ENCODE results near the gene CAMTA1. TPM values are rescaled to one million over a fixed set of nuclear protein-coding genes. Genes with fewer than 3 reads are reported as not detected.
"Not testable (repeated sequence)": the region's sequence is repeated elsewhere in the genome, so short reads cannot be mapped to it uniquely, and the experiment has no call there.

The CAMTA1 gene
- total RNA-seq, 2 donors from 2014 or later = 55.3 to 69.5 TPM

DNA sequence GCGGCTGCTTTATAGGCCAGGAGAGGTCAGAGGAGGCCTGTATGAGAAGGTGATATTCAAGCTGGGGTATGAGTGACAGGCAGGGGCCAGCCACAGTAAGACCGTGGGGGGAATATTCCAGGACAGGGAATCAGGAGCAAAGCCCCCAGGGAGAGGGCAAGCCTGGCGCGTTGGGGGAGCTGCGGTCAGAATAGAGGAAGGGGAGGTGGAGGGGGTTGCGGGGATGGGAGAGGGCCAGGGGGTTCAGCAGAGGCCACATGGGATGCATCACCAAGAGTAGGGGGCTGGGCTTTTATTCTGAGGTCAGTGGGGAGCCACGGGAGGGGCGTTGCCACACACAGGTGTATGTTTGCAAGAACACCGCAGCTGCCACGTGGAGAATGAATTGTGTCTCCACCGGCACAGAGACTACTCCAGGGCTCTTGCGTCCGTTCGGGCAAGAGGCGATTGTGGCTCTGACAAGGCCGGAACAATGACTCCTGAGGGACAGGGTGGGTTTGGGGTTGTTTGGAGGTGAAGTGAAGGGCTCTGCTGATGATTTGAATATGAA lies 901.1 kb downstream of the CAMTA1 start:
- no peak overlapping the region for H3K4me3 Mint-ChIP-seq
- peak overlapping the region; percentile 76 for H3K27ac Mint-ChIP-seq

DNA sequence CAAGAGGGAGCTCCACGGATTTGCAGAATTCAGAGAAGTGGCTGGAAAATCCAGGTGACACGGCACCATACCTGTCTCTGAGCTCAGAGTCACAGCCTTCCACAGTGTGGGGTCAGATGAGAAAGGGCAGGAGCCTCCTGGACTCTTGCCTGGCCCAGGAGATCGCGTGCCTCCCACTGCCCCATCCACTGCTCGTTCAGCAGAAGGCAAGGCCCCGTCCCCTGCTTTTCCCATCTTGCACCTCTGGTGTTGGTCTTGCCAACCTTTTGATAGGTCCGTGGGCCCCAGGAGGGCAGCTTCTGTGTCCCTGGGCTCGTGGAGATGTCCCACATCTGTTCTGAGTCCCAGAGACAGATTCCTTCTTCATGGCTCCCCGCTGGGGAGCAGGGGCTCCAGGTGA lies 902.2 kb downstream of the CAMTA1 start:
- H3K27ac Mint-ChIP-seq = no peak overlapping the region
- DNase-seq = no peak
- H3K27me3 Mint-ChIP-seq = peaks cover 13% of the 10 kb centered on the region
- no peaks in the 10 kb centered on the region for H3K9me3 ChIP-seq (ENCODE audit: control insufficient read depth, low read length, poor library complexity, severe bottlenecking)
- peaks cover 9% of the 10 kb centered on the region for H3K4me1 Mint-ChIP-seq
- no peak overlapping the region for H3K4me3 Mint-ChIP-seq
- peaks cover 5% of the 10 kb centered on the region for H3K36me3 Mint-ChIP-seq (ENCODE audit: low read depth)
- ATAC-seq = no peak

More for the DNA sequence above, 901.1 kb downstream of the CAMTA1 start:
- DNase-seq (no peak), ATAC-seq (no peak)
- H3K27me3 Mint-ChIP-seq = peaks cover 13% of the 10 kb centered on the region
- H3K36me3 Mint-ChIP-seq (ENCODE audit: low read depth) = peaks cover 5% of the 10 kb centered on the region
- H3K4me1 Mint-ChIP-seq = peaks cover 9% of the 10 kb centered on the region
- no peaks in the 10 kb centered on the region for H3K9me3 ChIP-seq (ENCODE audit: control insufficient read depth, low read length, poor library complexity, severe bottlenecking)

DNA sequence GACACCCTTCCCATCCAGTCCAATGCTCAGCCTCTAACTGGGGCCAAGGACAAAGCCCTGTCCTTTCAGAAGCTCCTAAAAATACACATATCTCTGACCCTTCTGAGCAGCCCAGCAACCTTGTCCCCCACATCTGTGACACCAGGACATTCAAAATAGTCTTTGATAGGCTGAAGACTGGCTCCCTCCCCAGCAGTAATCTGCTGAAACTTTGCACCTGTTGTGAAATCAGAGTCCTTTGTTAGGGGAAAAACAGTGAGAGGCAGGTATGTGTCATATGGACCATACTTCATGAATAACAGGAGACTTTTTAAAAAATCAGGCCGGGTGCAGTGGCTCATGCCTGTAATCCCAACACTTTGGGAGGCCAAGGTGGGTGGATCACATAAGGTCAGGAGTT lies 903.4 kb downstream of the CAMTA1 start:
- DNase-seq (no peak), ATAC-seq (no peak)
- H3K4me3 Mint-ChIP-seq = no peak overlapping the region
- no peaks in the 10 kb centered on the region for H3K9me3 ChIP-seq (ENCODE audit: control insufficient read depth, low read length, poor library complexity, severe bottlenecking)
- peaks cover 9% of the 10 kb centered on the region for H3K4me1 Mint-ChIP-seq
- H3K27me3 Mint-ChIP-seq = peaks cover 13% of the 10 kb centered on the region
- peaks cover 5% of the 10 kb centered on the region for H3K36me3 Mint-ChIP-seq (ENCODE audit: low read depth)
- peak overlapping the region; percentile 57 for H3K27ac Mint-ChIP-seq

DNA sequence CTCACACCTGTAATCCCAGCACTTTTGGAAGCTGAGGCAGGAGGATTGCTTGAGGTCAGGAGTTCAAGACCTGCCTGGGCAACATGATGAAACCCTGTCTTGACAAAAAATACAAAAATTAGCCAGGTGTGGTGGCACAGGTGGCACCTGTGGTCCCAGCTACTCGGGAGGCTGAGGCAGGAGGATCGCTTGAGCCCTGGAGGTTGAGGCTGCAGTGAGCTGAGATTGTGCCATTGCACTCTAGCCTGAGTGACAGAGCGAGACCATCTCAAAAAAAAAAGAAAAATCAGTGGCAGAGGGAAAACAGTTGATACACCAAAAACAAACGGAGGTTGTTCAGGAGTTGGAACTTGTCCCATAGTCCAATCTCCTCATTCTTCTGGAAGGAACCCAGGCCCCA lies 904.1 kb downstream of the CAMTA1 start:
- peaks cover 13% of the 10 kb centered on the region for H3K27me3 Mint-ChIP-seq
- not testable (repeated sequence) for H3K4me3 Mint-ChIP-seq; DNase-seq; H3K4me1 Mint-ChIP-seq; ATAC-seq; H3K9me3 ChIP-seq (ENCODE audit: control insufficient read depth, low read length, poor library complexity, severe bottlenecking); H3K36me3 Mint-ChIP-seq (ENCODE audit: low read depth)
- peak overlapping the region; percentile 57 for H3K27ac Mint-ChIP-seq

DNA sequence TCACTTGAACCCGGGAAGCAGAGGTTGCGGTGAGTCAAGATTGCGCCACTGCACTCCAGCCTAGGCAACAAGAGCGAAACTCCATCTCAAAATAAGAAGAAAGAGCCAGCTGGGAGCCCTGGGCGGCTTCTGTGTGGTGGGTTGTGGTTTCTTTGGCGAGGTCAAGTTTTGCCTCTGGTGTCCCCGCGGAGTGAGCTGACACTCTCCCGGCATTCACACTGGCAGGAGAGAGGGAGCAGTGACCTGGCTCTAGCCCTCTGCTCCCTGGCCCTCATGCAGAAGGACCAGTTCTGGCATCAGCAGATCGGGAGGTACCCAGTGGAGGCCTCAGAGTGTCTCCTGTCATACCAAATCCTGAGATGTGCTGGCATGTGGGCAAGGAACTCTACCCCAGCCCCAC lies 904.8 kb downstream of the CAMTA1 start:
- Mint-ChIP-seq H3K36me3 (ENCODE audit: low read depth) (peaks cover 9% of the 10 kb centered on the region), H3K27me3 (peaks cover 13% of the 10 kb centered on the region), H3K4me3 (no peak overlapping the region), H3K27ac (no peak overlapping the region), H3K4me1 (peaks cover 9% of the 10 kb centered on the region)
- H3K9me3 ChIP-seq (ENCODE audit: control insufficient read depth, low read length, poor library complexity, severe bottlenecking) = no peaks in the 10 kb centered on the region
- ATAC-seq = no peak
- DNase-seq = no peak

DNA sequence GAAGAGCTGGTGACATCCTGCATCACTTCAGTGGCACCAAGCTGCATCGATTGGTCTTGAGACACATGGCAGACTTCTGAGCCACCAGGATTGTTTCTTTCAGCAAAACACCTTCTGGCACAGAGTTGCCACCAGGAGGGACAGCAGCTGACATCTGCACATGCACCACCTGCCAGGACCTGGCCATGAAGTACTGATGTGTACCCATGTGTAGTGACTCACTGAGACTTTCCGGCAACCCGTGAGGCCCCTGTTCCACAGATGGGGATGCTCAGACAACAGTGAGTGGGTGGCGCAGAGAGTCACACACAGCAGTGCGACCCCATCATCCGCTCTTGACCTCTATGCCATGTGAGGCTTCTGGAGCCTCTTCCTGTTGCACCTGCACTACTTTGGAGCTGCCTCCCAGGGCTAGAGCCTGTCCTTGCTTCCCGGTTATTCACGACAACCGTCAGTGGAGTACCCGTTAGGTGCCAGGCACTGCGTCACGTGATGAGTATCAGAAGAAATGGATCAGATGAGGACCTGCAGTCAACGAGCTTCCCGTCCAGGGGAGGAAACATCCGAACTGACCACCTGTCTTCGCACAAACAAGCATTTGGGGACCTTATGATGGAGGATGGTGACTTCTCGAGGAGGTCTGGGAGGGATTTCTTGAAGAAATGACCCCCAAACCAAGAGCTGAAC lies 905.4 kb downstream of the CAMTA1 start:
- Mint-ChIP-seq H3K27me3 (peaks cover 11% of the 10 kb centered on the region), H3K4me3 (no peak overlapping the region), H3K36me3 (ENCODE audit: low read depth) (peaks cover 9% of the 10 kb centered on the region), H3K4me1 (peaks cover 8% of the 10 kb centered on the region), H3K27ac (no peak overlapping the region)
- DNase-seq = no peak
- ATAC-seq = no peak
- H3K9me3 ChIP-seq (ENCODE audit: control insufficient read depth, low read length, poor library complexity, severe bottlenecking) = no peaks in the 10 kb centered on the region

DNA sequence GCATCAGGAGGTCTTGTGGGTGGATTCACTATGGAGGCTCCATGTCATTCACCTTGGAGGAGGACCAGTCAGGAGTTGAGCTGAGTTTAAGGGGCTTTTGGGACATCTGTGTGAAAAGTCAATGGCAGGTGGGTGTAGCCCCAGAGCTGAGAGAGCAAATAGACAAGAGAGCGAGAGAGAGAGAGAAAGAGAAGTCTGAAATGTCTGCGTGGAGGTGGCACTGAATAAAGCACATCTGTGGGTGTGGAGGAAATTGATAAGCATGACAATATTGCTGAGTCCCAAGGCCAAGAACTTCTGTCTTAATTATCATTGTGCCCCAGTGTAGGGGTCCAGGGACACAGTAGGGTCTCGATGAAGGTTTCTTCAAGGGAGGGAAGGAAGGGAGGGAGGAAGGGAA lies 906.3 kb downstream of the CAMTA1 start:
- ATAC-seq = no peak

DNA sequence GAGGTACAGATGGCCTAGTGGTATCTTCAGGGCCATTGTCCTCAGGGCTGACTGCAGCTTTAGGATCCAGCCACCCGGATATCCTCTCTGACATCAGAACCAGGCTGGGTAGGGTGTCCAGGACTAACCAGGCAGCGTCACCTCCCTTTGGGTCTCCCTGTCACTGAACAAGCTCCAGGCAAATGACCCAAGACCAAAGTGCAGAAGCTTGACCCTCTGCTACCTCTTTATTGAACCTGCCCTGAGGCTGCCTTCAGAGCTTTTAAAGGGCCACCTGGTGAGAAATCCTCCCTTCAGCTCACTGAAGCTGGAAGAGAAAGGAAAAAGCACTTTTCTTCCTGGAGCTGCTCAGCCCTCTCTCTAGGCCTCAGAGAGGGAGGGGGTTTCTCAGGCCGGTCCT lies 906.8 kb downstream of the CAMTA1 start:
- H3K9me3 ChIP-seq (ENCODE audit: control insufficient read depth, low read length, poor library complexity, severe bottlenecking) = no peaks in the 10 kb centered on the region
- H3K4me1 Mint-ChIP-seq = peaks cover under 1% of the 10 kb centered on the region
- H3K4me3 Mint-ChIP-seq = no peak overlapping the region
- DNase-seq (no peak), ATAC-seq (no peak)
- peaks cover 6% of the 10 kb centered on the region for H3K36me3 Mint-ChIP-seq (ENCODE audit: low read depth)
- H3K27ac Mint-ChIP-seq = no peak overlapping the region
- H3K27me3 Mint-ChIP-seq = peaks cover 1% of the 10 kb centered on the region

More for the DNA sequence above, 906.3 kb downstream of the CAMTA1 start:
- Mint-ChIP-seq H3K4me1 (peaks cover 4% of the 10 kb centered on the region), H3K4me3 (no peak overlapping the region), H3K27me3 (peaks cover 5% of the 10 kb centered on the region), H3K36me3 (ENCODE audit: low read depth) (peaks cover 6% of the 10 kb centered on the region), H3K27ac (no peak overlapping the region)
- H3K9me3 ChIP-seq (ENCODE audit: control insufficient read depth, low read length, poor library complexity, severe bottlenecking) = no peaks in the 10 kb centered on the region
- DNase-seq = no peak

DNA sequence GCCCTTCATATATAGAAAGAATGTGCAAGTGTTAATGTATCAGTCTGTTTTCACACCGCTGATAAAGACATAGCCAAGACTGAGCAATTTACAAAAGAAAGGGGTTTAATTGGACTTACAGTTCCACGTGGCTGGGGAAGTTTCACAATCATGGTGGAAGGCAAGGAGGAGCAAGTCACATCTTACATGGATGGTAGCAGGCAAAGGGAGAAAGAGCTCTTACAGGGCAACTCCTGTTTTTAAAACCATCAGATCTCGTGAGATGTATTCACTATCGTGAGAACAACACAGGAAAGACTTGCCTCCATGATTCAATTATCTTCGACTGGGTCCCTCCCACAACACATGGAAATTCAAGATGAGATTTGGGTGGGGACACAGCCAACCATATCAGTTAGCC lies 907.8 kb downstream of the CAMTA1 start:
- ATAC-seq; H3K27me3 Mint-ChIP-seq; DNase-seq; H3K4me3 Mint-ChIP-seq; H3K4me1 Mint-ChIP-seq; H3K27ac Mint-ChIP-seq; H3K9me3 ChIP-seq (ENCODE audit: control insufficient read depth, low read length, poor library complexity, severe bottlenecking); H3K36me3 Mint-ChIP-seq (ENCODE audit: low read depth): not testable (repeated sequence)

DNA sequence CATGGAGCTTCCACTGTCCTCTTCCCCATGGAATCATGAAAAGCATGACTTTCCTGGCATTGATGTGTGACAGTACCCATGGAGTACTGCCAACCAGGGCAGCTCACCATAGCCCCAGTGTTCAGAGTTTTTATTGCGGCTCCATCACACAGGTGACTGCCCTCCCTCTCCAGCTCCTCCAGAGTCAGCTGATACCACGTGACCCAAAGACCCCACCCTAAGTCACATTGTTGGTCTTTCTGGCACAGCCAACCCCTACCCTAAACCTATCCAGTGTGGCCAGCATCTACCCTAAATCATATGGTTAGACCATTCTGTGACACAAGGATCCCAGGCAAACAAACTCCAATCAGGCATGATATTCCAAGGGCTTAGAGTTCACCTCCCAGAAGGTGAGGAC lies 908.4 kb downstream of the CAMTA1 start:
- no peak for DNase-seq
- H3K4me3 Mint-ChIP-seq = no peak overlapping the region
- H3K27me3 Mint-ChIP-seq = no peaks in the 10 kb centered on the region
- H3K36me3 Mint-ChIP-seq (ENCODE audit: low read depth) = peaks cover 6% of the 10 kb centered on the region
- H3K4me1 Mint-ChIP-seq = peaks cover 2% of the 10 kb centered on the region
- no peak for ATAC-seq
- no peak overlapping the region for H3K27ac Mint-ChIP-seq
- H3K9me3 ChIP-seq (ENCODE audit: control insufficient read depth, low read length, poor library complexity, severe bottlenecking) = no peaks in the 10 kb centered on the region

DNA sequence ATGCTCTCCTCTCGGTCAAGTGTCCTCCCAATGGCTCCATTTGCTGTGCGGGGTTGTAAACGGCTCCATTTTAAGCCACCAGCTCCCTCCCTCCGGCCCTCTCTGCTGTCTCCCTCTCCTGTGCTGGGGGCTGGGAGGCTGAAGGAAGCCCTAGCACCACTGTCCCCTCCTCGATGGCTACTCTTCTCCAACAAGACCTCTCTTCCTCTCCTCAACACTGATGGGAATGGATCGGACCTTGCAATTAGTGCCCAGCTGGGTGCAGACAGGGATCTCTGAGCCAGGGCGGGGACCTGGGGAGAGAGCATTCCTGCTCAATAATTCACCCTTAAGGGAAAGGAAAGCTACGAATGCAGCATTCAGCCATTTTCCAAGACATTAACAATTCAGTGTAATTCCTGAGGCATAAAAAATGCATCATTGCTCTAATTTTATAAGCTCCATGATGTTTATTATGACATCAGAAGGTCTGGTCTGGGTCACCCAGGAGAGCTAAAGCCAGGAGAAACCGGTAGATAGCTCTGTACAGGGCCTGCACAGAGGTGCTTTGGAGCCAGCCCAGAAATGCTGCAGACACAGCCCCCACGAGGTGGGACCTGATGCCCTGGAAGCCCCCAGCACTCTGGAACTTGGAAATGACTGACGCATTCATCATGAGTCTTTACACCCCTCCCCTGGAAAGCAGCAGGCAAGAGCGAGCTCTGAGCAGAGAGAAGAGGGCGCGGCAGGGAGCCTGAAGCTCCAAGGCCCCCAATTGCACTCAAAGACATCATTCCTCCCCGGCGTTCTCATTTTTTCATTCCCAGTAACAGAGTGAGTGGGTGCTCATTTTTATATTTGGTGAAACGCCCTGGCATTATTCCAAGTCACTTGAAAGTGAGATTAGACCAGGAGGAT lies 909.6 kb downstream of the CAMTA1 start:
- H3K27ac Mint-ChIP-seq = no peak overlapping the region
- peaks cover 10% of the 10 kb centered on the region for H3K4me1 Mint-ChIP-seq
- DNase-seq (no peak), ATAC-seq (no peak)
- H3K4me3 Mint-ChIP-seq = no peak overlapping the region
- peaks cover 6% of the 10 kb centered on the region for H3K36me3 Mint-ChIP-seq (ENCODE audit: low read depth)
- H3K27me3 Mint-ChIP-seq = no peaks in the 10 kb centered on the region
- no peaks in the 10 kb centered on the region for H3K9me3 ChIP-seq (ENCODE audit: control insufficient read depth, low read length, poor library complexity, severe bottlenecking)

DNA sequence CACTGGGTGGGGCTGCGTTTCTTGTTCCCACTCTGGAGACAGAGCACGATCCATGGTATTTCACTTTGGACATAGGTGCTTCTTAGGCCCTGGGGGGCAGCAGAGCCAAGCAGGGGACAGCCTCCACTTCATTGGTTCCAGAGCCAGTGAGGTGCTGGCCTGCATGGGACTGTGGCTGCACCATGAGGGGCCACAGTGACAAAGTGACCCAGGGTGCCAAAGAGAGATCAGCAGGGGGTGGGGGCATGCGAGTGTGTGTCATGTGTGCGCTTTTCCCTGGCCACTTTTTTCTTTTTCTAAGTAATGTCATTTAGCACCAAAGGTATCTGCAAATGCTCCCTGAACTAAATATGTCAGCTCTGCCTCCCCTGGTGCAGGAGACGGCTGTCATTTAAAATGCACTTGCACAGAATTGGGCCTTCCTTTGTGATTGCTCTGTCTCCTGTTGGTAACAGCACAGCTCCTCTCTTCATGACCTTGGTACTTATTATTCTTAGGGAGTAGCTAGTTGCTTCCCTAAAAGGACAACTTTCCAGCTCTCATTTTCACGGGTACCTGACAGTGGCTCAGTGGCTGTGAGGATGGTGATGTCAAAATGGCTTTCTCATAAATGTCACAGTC lies 910.4 kb downstream of the CAMTA1 start:
- H3K27ac Mint-ChIP-seq = no peak overlapping the region
- peaks cover 13% of the 10 kb centered on the region for H3K4me1 Mint-ChIP-seq
- peaks cover 6% of the 10 kb centered on the region for H3K36me3 Mint-ChIP-seq (ENCODE audit: low read depth)
- no peak for ATAC-seq
- H3K9me3 ChIP-seq (ENCODE audit: control insufficient read depth, low read length, poor library complexity, severe bottlenecking) = no peaks in the 10 kb centered on the region
- H3K4me3 Mint-ChIP-seq = no peak overlapping the region
- no peaks in the 10 kb centered on the region for H3K27me3 Mint-ChIP-seq
- no peak for DNase-seq

DNA sequence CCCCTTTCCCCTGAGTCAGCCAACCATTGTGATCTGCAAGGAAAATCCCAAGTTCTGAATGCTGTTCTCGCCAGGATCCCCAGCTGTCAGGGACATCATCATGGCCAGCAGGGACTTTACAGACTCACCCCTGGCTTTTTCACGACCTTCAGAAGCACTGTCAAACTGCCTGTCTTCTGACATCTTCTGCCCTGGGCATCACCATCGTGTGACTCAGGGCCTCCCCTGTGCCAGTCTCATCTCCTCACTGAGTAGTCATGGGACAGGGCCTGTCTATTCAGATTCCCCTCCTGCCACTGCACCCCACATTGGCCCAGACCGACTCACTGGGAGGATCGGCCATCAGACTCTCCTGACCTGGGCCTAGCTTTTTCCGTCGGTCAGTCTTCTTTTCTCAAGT lies 913.4 kb downstream of the CAMTA1 start:
- H3K4me3 Mint-ChIP-seq = no peak overlapping the region
- H3K4me1 Mint-ChIP-seq = peaks cover 19% of the 10 kb centered on the region
- ATAC-seq (peak; percentile 40), DNase-seq (no peak)
- peaks cover 4% of the 10 kb centered on the region for H3K27me3 Mint-ChIP-seq
- no peaks in the 10 kb centered on the region for H3K9me3 ChIP-seq (ENCODE audit: control insufficient read depth, low read length, poor library complexity, severe bottlenecking)
- H3K36me3 Mint-ChIP-seq (ENCODE audit: low read depth) = peaks cover 4% of the 10 kb centered on the region
- H3K27ac Mint-ChIP-seq = peak overlapping the region; percentile 66
